ENCODE results near the gene RBM44.

DNA sequence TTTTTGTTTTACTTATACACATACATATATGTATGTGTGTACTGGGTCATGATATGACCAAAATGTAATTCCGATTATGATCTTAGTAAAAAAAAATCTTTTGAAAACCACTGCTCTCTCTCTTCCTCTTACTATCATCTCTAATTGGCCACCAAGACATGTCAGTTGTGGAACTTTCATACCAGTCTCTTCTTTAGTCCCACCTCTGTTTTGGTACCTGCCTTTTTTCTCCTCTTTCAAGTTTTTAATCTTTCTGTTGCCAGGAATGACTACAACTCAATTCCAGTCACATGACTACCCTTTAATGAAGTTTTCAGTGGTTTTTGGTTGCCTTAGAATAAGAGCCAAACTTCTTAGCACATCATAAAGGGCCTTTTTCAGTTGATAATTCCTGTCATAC lies 17.1 kb downstream of the RBM44 start:
- TF ChIP-seq, protein P1, sequence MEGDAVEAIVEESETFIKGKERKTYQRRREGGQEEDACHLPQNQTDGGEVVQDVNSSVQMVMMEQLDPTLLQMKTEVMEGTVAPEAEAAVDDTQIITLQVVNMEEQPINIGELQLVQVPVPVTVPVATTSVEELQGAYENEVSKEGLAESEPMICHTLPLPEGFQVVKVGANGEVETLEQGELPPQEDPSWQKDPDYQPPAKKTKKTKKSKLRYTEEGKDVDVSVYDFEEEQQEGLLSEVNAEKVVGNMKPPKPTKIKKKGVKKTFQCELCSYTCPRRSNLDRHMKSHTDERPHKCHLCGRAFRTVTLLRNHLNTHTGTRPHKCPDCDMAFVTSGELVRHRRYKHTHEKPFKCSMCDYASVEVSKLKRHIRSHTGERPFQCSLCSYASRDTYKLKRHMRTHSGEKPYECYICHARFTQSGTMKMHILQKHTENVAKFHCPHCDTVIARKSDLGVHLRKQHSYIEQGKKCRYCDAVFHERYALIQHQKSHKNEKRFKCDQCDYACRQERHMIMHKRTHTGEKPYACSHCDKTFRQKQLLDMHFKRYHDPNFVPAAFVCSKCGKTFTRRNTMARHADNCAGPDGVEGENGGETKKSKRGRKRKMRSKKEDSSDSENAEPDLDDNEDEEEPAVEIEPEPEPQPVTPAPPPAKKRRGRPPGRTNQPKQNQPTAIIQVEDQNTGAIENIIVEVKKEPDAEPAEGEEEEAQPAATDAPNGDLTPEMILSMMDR (IDR thresholded peaks at IDR 0.05 in 8 of 11, conservative IDR thresholded peaks at IDR 0.05 in 3 of 11), result no peak
- no peak for TF ChIP-seq POLR2AphosphoS5 (IDR thresholded peaks at IDR 0.05)
- TF ChIP-seq POLR2A (IDR thresholded peaks at IDR 0.05), result no peak

Measured in spleen (tissue), 7 donors.